Astrocyte (in vitro differentiated cells and primary cell): ENCODE data around the gene IKZF2. TPM values are rescaled to one million over a fixed set of nuclear protein-coding genes. Genes with fewer than 3 reads are reported as not detected.
A peak's percentile ranks its signal among the peaks of the same experiment; 100 is the strongest.

Source experiments
- DNase-seq: peaks from one replicate; pipeline ENCODE4 v3.0.0-alpha.2; 2010; ENCODE audit warnings: low read depth
- FAIRE-seq: peaks from 2 replicates; lab custom pipeline; 2011; peaks lifted over from hg19 to GRCh38; lab: Jason Lieb, UNC
- H2AFZ ChIP-seq: 2 replicates; pipeline ENCODE4 v1.6.0; 2012; ENCODE audit warnings: low read depth, low read length, inconsistent platforms
- H3K27ac ChIP-seq: 2 replicates; pipeline ENCODE4 v1.5.1; 2011; ENCODE audit warnings: low read depth, low read length, inconsistent platforms
- H3K27me3 ChIP-seq: 2 replicates; pipeline ENCODE4 v1.6.0; 2011; ENCODE audit warnings: low read length, inconsistent platforms; ENCODE audit not compliant: insufficient read depth
- H3K36me3 ChIP-seq: 2 replicates; pipeline ENCODE4 v1.5.1; 2011; ENCODE audit warnings: low read length, inconsistent platforms; ENCODE audit not compliant: insufficient read depth
- H3K4me1 ChIP-seq: 2 replicates; pipeline ENCODE4 v1.5.1; 2011; ENCODE audit warnings: low read length, inconsistent platforms; ENCODE audit not compliant: insufficient read depth
- H3K4me2 ChIP-seq: 2 replicates; pipeline ENCODE4 v1.6.0; 2012; ENCODE audit warnings: low read length, inconsistent platforms
- H3K4me3 ChIP-seq: 2 replicates; pipeline ENCODE4 v1.5.1; 2011; ENCODE audit warnings: low read depth, mild to moderate bottlenecking, low read length, inconsistent platforms; ENCODE audit not compliant: insufficient read depth
- H3K79me2 ChIP-seq: 2 replicates; pipeline ENCODE4 v1.6.0; 2012; ENCODE audit warnings: mild to moderate bottlenecking, low read length, inconsistent platforms; ENCODE audit not compliant: insufficient read depth
- H3K9ac ChIP-seq: 2 replicates; pipeline ENCODE4 v1.6.0; 2012; ENCODE audit warnings: mild to moderate bottlenecking, low read length, inconsistent platforms
- H3K9me3 ChIP-seq: 2 replicates; pipeline ENCODE4 v1.5.1; 2012; ENCODE audit warnings: low read depth, mild to moderate bottlenecking, low read length, inconsistent platforms; ENCODE audit not compliant: insufficient read depth
- H4K20me1 ChIP-seq: 2 replicates; pipeline ENCODE4 v1.6.0; 2012; ENCODE audit warnings: low read length, inconsistent platforms; ENCODE audit not compliant: insufficient read depth
- H3K27ac Mint-ChIP-seq: one replicate; pipeline ENCODE4 v1.8.0; 2021; ENCODE audit warnings: mild to moderate bottlenecking, mixed read lengths; ENCODE audit not compliant: unreplicated experiment
- H3K27me3 Mint-ChIP-seq: one replicate; pipeline ENCODE4 v1.8.0; 2021; ENCODE audit warnings: low read depth, mixed read lengths; ENCODE audit not compliant: unreplicated experiment
- H3K36me3 Mint-ChIP-seq: one replicate; pipeline ENCODE4 v1.8.0; 2021; ENCODE audit warnings: low read depth, mixed read lengths; ENCODE audit not compliant: unreplicated experiment
- H3K4me1 Mint-ChIP-seq: one replicate; pipeline ENCODE4 v1.8.0; 2021; ENCODE audit warnings: low read depth, mixed read lengths; ENCODE audit not compliant: unreplicated experiment
- H3K4me3 Mint-ChIP-seq: one replicate; pipeline ENCODE4 v1.8.0; 2021; ENCODE audit warnings: mild to moderate bottlenecking, moderate library complexity, mixed read lengths; ENCODE audit not compliant: unreplicated experiment
- H3K9me3 Mint-ChIP-seq: one replicate; pipeline ENCODE4 v1.8.0; 2021; ENCODE audit warnings: mild to moderate bottlenecking, mixed read lengths; ENCODE audit not compliant: unreplicated experiment
- EZH2 ChIP-seq: IDR thresholded peaks from 2 replicates; pipeline ENCODE4 v1.6.1; 2012; ENCODE audit warnings: mild to moderate bottlenecking, low read length, inconsistent platforms; ENCODE audit not compliant: insufficient read depth
- total RNA-seq: library from RNA; stranded (reverse); gene quantifications from 2 replicates; pipeline ENCODE4 v1.2.1, GENCODE V29; 2021
- TF ChIP-seq, protein P1 (sequence below): IDR thresholded peaks from 2 replicates; pipeline ENCODE4 v1.5.1; 2011; ENCODE audit warnings: low read depth, mild to moderate bottlenecking, inconsistent platforms, low read length, moderate library complexity; ENCODE audit not compliant: insufficient read depth

IKZF2 gene
- total RNA-seq, 1 donor from 2014 or later: 15.5 TPM

DNA sequence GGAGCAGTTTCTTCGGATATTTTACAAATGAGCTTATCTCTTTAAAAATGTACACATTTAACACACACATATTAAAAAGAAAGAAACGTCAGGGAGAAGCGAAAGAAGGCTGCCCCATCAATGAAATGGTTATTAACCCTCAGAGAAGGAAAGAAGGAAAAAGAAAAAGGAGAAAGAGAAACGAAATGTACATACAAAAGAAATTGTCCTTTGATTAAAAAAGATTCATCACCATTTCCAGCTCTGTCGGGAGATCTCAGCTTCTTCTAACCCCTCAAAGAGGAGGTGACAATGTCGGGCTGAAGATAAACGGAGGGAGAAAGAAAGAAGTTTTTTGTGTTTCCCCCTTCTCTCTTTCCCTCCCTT, 1.5 kb downstream of the IKZF2 start:
- H3K79me2 ChIP-seq: no peaks in the 10 kb centered on the region
- FAIRE-seq (no peak), DNase-seq (no peak)
- H2AFZ ChIP-seq: peak overlapping the region; percentile 54
- peak overlapping the region; percentile 88 for H3K4me3 Mint-ChIP-seq
- peak overlapping the region; percentile 11 for H3K27ac ChIP-seq
- no peaks in the 10 kb centered on the region for H3K36me3 ChIP-seq
- no peaks in the 10 kb centered on the region for H3K9me3 ChIP-seq
- no peaks in the 10 kb centered on the region for H4K20me1 ChIP-seq
- peaks cover 18% of the 10 kb centered on the region for H3K4me1 Mint-ChIP-seq
- H3K27me3 Mint-ChIP-seq: no peaks in the 10 kb centered on the region
- H3K27me3 ChIP-seq: no peaks in the 10 kb centered on the region
- H3K4me1 ChIP-seq: no peaks in the 10 kb centered on the region
- H3K9ac ChIP-seq: peak overlapping the region; percentile 76
- H3K4me2 ChIP-seq: peak overlapping the region; percentile 94
- H3K36me3 Mint-ChIP-seq: no peaks in the 10 kb centered on the region
- H3K9me3 Mint-ChIP-seq: no peaks in the 10 kb centered on the region
- H3K27ac Mint-ChIP-seq: peak overlapping the region; percentile 67
- TF ChIP-seq, protein P1, sequence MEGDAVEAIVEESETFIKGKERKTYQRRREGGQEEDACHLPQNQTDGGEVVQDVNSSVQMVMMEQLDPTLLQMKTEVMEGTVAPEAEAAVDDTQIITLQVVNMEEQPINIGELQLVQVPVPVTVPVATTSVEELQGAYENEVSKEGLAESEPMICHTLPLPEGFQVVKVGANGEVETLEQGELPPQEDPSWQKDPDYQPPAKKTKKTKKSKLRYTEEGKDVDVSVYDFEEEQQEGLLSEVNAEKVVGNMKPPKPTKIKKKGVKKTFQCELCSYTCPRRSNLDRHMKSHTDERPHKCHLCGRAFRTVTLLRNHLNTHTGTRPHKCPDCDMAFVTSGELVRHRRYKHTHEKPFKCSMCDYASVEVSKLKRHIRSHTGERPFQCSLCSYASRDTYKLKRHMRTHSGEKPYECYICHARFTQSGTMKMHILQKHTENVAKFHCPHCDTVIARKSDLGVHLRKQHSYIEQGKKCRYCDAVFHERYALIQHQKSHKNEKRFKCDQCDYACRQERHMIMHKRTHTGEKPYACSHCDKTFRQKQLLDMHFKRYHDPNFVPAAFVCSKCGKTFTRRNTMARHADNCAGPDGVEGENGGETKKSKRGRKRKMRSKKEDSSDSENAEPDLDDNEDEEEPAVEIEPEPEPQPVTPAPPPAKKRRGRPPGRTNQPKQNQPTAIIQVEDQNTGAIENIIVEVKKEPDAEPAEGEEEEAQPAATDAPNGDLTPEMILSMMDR: no peak
- no peak for TF ChIP-seq EZH2
- H3K4me3 ChIP-seq: peak overlapping the region; percentile 98

DNA sequence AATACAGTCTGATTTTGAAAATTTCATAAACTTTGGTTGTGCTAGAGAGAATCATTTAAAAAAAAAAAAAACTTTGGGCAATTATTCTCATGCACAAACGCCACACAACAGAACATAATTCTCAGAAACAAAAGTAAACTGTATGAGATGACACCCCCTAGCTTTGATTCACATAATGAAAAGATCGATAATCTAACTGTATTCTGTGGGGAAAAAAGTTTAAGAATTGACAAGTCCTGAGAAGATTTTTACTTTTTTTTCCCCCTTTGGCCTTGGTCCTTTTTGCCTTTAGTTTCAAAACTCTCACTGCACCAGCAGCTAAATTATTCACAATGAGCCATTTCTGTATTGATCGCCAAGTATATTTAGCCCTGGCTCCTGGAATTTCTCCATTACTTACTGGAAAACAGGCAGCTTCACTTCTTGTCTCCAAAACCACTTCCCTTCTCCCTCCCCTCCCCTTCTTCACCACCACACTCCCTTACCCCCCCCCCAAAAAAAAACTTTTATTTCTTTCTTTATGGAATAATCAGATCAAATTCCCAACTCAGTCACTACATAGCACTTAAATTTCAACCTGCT, 2.0 kb downstream of the IKZF2 start:
- peak; percentile 33 for DNase-seq
- no peaks in the 10 kb centered on the region for H3K9me3 ChIP-seq
- Mint-ChIP-seq H3K9me3 (no peaks in the 10 kb centered on the region), H3K27ac (peak overlapping the region; percentile 67), H3K4me3 (peak overlapping the region; percentile 88), H3K36me3 (no peaks in the 10 kb centered on the region), H3K27me3 (no peaks in the 10 kb centered on the region), H3K4me1 (peaks cover 18% of the 10 kb centered on the region)
- H3K79me2 ChIP-seq: no peaks in the 10 kb centered on the region
- H2AFZ ChIP-seq: peak overlapping the region; percentile 54
- no peaks in the 10 kb centered on the region for H3K27me3 ChIP-seq
- no peak for FAIRE-seq
- no peaks in the 10 kb centered on the region for H3K36me3 ChIP-seq
- no peaks in the 10 kb centered on the region for H3K4me1 ChIP-seq
- H3K4me3 ChIP-seq: peak overlapping the region; percentile 98
- no peak overlapping the region for H3K27ac ChIP-seq
- H3K9ac ChIP-seq: peak overlapping the region; percentile 76
- H3K4me2 ChIP-seq: peak overlapping the region; percentile 94
- no peaks in the 10 kb centered on the region for H4K20me1 ChIP-seq
- TF ChIP-seq EZH2: no peak
- TF ChIP-seq, protein P1: no peak

DNA sequence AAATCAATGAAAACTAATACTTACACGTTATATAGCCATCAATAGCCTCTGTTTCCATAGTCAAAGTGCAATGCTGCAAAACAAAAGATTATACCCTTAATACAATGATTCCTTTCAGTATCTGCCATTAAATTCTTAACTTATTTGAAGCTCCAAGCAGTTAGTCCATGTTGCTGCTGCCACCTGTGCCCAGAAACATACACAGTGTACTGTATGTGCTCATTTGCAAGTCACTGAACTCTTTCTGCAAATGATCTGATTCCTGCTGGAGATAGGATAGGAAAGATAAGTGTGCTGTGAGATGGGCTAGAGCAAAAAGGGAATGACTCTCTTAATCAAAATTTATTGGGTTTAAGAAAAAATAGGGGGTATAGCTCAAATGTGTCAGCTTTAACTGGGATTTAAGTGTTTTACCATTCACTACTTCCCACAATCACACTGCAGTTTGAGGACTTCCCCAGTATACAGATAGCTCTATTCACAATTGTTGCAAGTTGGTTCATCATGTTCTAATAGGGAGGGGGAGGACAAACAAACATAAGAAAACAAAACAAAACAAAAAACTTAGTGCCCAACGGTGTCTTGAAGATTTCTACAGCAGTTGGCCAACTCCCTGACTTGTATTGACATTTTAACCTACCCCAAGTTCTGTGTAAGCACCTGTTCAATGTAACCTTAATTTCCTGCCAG, 2.7 kb downstream of the IKZF2 start:
- H3K27me3 ChIP-seq: no peaks in the 10 kb centered on the region

More for the DNA sequence above, 2.7 kb downstream of the IKZF2 start:
- no peaks in the 10 kb centered on the region for H3K9me3 Mint-ChIP-seq
- Histone ChIP-seq H3K9ac (no peak overlapping the region), H3K79me2 (no peaks in the 10 kb centered on the region), H3K9me3 (no peaks in the 10 kb centered on the region), H3K4me3 (no peak overlapping the region), H3K27ac (no peak overlapping the region), H4K20me1 (no peaks in the 10 kb centered on the region), H3K4me2 (peak overlapping the region; percentile 94), H3K36me3 (no peaks in the 10 kb centered on the region), H2AFZ (no peak overlapping the region), H3K4me1 (no peaks in the 10 kb centered on the region)
- no peak for FAIRE-seq
- TF ChIP-seq EZH2: no peak
- TF ChIP-seq, protein P1: no peak
- no peaks in the 10 kb centered on the region for H3K36me3 Mint-ChIP-seq
- DNase-seq: no peak
- peak overlapping the region; percentile 88 for H3K4me3 Mint-ChIP-seq
- H3K4me1 Mint-ChIP-seq: peaks cover 18% of the 10 kb centered on the region
- no peak overlapping the region for H3K27ac Mint-ChIP-seq
- no peaks in the 10 kb centered on the region for H3K27me3 Mint-ChIP-seq
